NCI-H1105 (cell line): Measurements from ENCODE around the gene SERPINI2.

Experiments used
- DNase-seq: peaks from one replicate; lab custom pipeline; 2025; lab: John Stamatoyannopoulos, UW

Gene SERPINI2, protein sequence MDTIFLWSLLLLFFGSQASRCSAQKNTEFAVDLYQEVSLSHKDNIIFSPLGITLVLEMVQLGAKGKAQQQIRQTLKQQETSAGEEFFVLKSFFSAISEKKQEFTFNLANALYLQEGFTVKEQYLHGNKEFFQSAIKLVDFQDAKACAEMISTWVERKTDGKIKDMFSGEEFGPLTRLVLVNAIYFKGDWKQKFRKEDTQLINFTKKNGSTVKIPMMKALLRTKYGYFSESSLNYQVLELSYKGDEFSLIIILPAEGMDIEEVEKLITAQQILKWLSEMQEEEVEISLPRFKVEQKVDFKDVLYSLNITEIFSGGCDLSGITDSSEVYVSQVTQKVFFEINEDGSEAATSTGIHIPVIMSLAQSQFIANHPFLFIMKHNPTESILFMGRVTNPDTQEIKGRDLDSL

DNA sequence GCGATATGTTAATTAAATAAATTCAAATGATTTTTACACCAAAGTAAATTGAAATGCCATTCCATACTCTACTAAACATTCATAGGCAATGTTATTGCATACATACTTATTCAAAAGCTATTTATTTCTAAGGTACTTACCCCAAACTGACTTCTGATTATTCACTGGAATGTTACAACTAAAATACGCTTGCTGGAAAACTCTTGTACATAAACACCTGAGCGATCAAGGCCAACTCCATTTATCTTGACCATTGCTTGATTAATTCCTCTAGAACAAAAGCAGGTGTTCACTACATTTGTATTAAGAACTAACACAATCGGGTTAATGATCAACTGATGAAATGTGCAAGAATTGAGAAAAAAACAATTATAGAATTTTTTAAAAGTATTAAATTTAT lies at the start of gene SERPINI2:
SERPINI2 (minus strand) TSS at position 180 of the 400 bp plus-strand sequence. CDS start 2,208 bp downstream, outside the sequence.
- no peak for DNase-seq

DNA sequence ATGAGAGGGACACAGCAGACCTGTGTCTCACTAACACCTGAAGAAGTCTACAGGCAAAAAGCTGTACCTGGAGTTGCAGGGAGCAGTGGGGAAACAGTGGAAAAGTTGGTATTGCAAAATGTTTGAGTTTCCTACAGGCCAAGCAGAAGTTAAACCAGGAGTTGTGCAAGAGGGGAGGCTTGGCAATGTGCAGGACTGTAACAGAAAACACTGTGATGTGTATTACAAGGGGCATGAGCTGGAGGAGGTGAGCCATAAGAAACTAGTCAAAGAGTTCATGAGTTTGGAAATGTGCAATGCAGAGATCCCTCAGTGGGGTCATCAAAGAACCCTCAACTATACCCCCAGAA lies 47.1 kb upstream of the SERPINI2 start:
- no peak for DNase-seq

DNA sequence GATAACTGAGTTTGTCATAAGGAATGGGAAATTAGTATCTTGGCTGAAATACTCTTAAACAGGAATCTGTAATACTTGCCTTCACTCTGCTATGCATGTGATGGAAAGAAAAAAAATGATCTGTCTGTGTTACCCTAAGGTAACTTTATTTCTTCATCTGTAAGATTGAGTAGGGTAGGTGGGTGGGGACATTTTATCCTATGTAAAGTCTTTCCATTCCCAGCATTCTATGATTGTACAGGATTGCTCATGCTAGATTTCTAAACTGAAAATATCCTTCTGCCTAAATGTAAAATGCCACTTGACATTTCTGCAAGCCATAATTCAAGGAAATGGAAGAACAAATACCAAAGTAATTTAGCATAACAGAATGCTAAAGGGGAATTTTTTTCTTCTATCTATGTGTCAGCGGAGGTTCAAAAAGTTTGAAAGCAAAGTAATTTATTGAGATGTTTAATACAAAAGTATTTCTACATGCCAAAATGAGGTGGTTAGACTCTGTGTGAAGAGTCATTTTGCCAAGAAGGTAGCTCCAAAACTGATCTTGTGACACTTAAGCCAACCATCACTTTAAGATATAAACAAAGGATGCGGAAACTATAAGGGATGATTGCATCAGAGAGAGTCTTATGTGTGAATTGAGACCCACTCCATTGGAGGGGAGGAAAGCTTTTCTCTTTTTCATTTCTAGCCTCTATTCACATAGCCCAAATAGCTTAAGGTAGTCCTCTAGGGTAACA lies 46.6 kb upstream of the SERPINI2 start:
- DNase-seq = no peak

DNA sequence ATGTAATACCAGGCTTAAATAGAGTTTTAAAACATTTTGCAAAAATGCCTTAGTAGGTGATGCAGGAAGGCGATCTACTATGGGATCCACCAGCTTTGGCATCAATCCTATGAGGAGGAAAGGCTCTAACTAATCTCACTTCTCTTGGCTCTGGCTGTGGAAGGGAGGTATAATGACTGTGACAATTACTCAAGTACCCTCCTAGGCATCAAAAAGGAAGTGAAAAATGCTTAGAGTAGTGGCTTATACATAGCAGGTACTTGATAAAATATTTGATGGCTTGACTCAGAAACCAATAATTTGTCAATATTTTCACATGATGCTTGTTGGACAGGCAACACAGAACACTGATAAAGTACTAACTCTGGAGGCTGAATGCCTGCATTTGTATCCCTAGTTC lies 34.1 kb upstream of the SERPINI2 start:
- no peak for DNase-seq

DNA sequence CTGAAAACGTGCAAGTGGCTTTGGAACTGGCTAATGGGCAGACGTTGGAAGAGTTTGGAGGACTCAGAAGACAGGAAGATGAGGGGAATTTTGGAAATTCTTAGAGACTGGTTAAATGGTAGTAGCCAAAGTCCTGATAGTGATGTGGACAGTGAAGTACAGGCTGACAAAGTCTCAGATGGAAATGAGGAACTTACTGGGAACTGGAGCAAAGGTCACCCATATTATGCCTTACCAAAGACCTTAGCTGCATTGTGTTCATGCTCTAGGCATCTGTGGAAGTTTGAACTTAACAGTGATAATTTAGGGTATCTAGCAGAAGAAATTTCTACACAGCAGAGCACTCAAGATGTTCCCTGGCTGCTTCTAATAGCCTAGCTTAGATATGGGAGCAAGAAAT lies 28.6 kb upstream of the SERPINI2 start:
- no peak for DNase-seq

DNA sequence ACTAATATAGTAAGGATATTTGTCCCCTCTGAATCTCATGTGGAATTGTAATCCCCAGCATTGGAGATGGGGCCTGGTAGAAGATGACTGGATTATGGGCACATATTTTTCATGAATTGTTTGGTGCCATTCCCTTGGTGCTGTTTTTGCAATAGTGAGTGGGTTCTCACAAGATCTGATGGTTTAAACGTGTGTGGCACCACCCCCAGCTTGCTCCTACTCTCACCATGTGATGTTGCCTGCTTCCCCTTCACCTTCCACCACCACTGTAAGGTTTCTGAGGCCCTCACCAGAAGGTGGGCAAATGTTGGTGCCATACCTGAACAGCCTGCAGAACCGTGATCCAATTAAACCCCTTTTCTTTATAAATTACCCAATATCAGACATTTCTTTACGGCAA lies 28.1 kb upstream of the SERPINI2 start:
- DNase-seq = no peak

DNA sequence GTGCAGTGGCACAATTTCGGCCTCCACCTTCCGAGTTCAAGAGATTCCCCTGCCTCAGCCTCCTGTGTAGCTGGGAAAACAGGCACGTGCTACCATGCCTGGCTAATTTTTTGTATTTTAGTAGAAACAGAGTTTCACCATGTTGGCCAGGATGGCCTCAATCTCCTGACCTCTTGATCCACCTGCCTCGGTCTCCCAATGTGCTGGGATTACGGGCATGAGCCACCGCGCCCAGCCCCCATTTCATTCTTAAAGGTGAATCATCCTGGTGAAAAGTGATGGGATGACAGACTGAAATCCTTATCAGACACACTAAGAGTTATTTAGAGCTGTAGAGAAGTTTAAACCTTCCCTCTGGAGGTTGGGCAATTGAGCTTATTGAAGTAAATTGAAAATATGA lies 24.1 kb upstream of the SERPINI2 start:
- no peak for DNase-seq

DNA sequence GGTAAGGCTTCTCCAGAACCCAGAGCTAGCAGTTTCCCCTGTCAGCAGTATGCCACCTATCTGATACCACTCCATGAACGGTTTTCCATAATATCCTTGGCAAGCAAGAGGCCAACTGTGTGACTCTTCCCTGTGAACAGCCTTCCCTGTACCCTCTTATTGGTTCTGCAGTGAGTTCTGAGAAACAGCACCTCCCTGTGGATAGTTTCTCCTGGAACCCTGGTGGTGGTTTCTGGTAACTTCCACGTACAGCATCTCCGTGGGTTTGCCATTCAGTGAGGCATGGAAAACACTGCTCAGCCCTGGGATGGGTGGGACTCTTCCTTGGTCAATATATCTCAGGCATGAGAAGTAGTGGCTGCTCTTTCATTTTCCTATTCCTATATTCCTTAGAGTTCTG lies 19.4 kb upstream of the SERPINI2 start:
- no peak for DNase-seq

DNA sequence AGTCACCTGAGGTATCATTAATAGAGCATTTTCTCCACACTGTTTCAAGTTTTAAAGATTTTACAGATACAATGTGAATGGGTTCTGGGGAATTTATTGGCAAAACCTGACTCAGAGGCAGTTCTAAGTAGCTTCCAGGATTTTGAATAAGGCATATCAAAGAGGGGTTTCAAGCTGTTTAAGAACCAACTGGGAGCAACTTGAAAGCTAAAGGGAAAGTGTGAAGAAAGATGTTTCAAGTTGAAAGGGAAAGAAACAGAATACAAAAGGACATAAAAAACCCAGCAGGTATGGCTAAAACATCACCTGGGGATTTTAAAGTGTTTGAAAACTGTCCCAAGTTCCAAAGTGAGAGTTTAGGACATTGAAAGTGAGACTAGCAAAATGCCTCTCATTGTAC lies 17.8 kb upstream of the SERPINI2 start:
- no peak for DNase-seq

DNA sequence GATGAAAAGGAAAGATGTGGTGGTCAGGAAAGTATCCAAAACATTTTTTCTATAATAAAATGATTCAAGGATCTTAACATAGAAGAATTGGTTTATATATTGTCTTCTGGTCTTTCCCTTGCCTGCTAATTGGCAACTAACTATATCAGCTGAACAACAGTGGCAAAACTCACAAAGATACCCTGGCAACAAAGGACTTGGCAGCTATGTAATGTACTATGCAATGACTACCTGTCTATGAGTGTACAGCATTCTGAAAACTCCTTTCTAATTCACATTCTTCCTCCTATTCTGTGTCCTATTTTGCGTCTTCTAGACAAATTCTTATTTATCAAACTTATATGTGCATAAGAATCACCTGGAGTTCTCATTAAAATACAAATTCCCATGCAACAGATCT lies 15.7 kb upstream of the SERPINI2 start:
- peak; percentile 28 for DNase-seq

DNA sequence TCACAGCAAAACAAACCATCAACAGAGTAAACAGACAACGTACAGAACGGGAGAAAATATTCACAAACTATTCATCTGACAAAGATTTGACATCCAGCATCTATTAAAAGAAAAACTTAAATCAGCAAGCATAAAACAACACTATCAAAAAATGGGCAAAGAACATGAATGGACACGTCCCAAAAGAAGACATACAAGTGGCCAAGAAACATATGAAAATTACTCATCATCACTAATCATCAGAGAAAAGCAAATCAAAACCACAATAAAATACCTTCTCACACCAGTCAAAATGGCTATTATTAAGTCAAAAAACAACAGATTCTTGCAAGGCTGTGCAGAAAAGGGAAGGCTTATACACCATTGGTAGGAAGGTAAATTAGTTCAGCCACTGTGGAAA lies 13.7 kb upstream of the SERPINI2 start:
- no peak for DNase-seq

DNA sequence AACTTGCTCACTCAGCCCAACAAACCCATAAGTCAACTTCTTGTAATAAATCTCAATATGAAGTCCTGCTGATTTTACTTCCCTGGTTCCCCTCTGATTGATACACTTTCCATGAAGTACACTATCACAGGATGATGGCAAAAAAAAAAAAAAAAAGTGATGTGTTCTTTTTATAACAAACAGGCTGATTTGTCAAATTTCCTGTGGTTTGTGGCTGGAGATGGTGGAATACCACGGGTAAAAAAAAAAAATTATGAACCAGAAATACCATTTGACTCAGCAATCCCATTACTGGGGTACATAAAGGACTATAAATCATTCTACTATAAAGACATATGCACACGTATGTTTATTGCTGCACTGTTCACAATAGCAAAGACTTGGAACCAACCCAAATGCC lies 10.7 kb upstream of the SERPINI2 start:
- no peak for DNase-seq

DNA sequence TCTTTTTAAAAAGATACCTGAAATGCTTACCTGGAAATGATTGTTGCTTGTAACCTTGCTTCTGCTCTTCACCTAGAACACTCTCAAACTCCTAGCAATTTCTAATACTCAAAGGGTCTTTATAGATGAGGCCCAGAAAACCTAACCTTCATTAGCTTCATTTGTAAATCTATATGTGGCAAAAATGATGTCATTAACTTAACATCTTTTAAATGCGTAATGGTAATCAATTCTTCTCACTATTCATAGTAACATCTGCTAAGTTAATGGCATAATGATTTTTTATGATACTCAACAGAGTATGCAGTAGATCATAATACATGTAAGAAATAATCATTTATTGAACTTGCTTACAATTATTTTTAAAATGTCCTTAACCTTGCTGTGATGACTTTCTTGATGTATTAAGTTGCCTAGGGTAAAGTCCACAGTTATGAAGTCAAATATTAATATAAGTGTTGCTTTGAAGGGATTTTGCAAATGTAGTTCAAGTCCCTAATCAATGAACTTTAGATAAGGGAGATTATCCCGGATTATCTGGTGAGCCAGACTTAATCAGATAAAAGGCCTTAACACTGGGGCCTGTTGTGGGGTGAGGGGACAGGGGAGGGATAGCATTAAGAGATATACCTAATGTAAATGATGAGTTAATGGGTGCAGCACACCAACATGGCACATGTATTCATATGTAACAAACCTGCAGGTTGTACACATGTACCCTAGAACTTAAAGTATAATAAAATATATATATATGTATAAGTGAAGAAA lies 10.1 kb upstream of the SERPINI2 start:
- DNase-seq = no peak

DNA sequence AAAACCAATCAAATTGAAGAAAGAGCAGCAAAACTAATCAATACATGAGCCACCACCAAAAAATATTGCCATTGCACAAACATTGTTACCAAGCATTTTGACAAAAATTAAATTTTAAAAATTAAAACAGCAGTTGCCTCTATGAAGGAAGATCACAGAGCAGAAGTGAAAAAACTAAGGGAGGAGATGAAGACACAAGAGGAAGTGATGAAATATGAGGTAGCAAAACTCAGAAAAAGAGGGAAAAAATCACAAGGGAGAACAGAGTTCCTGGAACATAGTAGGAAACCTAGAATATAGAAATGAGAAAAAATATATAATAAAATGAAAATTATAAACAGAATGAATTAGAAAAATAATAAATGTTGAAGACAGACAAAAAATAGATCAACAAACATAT lies 7.3 kb upstream of the SERPINI2 start:
- no peak for DNase-seq

DNA sequence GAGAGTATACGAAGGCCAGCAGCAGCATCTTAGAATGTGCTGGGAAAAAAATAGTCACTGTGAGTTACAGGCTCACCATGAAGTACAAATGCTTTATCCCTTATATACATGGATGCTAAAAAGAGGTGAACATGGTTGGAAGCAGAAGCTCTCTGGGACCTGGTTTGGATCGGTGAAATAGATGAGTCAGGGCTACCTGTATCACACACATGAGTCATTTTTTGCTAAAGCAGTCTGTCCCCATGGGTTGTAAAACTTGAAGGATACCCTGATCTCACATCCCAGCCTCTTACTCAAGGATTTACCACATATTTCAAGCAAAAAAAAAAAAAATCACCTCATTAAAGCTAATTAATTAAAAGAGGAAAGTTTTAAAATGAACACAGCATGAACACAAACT lies 6.9 kb upstream of the SERPINI2 start:
- DNase-seq = no peak

DNA sequence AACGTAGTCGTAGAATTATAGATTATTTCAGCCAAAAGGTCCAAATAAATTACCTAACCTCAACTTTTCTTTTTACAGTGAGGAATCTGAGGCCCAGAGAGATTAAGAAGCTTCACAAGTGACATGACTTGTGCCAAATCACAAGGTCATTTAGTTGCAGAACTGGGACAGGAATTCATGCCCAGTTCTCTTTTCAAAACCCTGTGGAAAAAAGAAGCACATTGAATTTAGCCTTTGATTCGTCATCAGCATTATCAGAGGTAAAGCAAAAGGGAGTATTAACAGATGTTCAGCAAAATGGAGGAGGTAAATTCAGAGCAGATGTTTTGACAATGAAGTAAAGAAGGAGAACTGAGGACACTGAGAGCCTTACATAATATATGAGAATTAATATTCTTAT lies 4.5 kb downstream of the SERPINI2 start:
- no peak for DNase-seq

DNA sequence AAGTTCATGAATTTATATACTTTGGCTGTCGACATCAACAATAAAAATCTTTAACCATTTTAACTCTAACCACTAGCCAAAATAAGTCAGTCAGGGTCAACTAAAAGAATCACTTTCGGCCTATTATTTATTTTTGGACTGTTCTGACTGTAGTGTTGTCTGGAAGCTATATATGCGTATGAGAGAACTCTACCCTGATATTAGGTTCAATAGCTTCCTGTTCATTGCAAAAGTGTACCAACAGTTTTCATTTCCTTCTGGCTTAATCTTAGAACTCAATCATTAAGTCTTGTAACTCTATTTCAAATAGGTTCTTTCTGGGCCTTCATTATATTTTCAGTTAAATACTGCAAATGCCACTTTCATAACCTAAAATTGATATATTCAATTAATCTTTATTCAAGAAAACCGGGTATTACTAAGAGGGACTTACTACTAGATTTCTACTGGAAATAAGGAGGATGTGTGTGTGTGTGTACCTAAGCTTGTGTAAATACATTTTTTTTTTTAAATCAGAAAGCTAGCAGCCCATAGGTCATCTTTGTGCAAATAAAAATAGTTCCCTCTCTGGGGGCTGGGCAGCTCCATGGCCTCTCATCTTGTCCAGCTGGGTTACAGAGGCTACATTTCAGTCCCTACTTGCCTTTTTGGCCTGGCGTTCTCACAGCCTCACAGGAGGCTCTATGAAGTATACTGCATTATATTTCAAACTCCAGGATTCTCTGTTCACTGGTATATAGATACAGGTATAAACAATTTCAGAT lies 5.8 kb downstream of the SERPINI2 start:
- no peak for DNase-seq

DNA sequence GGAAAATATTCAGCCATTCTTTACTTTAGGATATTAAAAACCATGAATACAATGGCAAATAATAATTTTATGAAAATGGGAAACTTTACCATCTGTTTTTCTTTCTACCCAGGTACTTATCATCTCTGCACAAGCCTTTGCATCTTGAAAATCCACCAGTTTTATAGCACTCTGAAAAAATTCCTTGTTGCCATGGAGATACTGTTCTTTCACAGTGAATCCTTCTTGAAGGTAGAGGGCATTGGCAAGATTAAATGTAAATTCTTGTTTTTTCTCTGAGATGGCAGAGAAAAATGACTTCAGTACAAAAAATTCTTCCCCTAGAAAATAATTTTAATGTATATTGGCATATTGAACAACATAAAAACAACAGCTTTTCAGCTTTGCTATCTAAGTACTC lies 6.9 kb downstream of the SERPINI2 start:
- DNase-seq = no peak

DNA sequence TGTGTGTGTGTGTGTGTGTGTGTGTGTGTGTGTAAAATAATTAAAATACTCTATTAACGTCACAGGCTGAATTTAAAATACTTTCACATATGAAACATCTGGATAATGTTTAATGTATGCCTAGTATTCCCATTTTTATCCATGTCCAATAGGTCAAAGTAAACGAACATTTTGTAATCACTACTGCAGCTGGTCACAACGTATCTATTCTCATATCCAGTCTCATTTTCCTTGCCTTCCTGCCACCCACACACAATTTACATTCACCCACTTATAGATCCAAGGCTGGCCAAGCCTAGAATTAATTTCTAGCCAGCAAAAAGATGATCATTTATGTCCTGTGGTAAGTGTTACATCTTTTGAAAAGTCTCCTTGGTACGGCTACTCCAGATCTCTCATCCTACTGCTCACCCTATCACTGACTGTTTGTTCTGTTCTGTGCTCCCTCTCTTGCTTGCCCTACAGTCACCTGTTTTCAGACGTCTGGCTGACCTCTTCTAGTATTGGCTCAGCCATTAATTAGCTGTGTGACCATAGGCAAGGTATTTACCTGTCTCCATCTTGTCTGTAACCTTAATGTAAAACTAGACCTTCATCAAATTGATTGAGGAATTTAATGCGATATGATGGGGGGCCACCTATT lies 17.6 kb downstream of the SERPINI2 start:
- DNase-seq = no peak

DNA sequence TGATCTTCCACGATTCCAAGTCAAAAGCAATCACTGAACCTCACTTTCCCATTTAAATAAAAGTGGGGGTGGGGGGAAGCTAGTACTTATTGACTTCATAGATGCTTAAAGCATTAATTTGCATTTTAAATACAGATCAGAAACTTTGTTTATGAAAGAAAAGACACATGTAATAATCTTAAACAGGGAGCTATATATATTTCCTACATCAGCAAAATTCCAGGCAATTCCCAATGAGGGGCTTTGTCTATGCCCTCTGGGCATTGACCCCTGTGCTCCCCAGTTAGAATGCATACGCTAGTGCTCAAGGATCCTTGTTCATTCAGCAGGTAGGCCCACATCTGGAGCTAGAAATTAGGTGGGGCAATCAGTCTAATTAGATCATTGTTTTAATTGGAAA lies 20.0 kb downstream of the SERPINI2 start:
- DNase-seq = no peak

DNA sequence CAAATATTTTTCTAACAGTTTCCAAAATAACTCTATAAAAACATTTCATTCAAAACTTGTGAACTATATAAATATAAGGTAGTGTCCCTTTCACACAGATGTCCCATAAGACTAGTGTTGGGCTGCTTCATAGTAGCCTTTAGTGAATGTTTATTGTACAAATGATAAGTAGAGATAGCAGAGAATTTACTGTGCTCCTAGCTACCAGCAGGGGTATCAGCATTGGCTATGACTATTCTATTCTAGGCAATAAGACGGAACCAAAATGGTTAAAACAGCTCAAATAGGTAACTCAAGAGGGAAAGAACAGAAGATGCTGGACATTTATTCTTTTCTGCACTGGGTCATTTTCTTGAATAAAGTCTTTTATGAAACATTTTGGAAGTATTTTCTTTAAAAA lies 22.6 kb downstream of the SERPINI2 start:
- no peak for DNase-seq

DNA sequence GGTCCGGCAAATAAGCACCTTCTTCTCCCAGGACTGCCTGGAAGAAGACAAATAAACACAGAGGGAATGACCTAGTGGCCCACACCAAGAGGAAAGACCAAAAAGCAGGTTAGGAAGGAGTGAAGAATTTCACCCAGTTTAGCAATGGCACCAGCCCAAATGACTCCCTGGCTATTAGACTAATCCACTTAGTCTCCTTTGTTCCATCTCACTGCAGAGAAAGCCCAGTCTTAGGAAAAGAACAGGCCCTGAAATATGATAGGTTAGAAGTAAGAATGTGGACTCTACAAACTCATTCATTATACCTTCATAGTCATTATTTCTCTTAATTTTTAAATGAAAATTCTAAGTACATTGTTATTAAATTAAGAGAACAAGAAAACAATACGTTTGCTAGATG lies 23.2 kb downstream of the SERPINI2 start:
- DNase-seq = peak; percentile 22
